Endothelial cell of umbilical vein (primary cell): ENCODE measurements around the gene CMIP. TPM values are rescaled to one million over a fixed set of nuclear protein-coding genes. Genes with fewer than 3 reads are reported as not detected.
A peak's percentile ranks its signal among the peaks of the same experiment; 100 is the strongest.

Experiments used
- BruUV-seq: library from RNA; stranded (reverse); fragments of 400-500 nt; replicated peaks from 2 replicates; lab custom pipeline; 2021; lab: Mats Ljungman, UMichigan
- CTCF ChIA-PET: fragments of 300-600, 350-600 bp; sonication (Branson Sonifier 250); formaldehyde crosslinking; loops from one replicate; lab custom pipeline; 2021; ENCODE audit warnings: antibody characterized with exemption, inconsistent platforms; lab: Charles Lee
- POLR2A ChIA-PET: fragments of 300-600, 350-600 bp; sonication (Branson Sonifier 250); formaldehyde crosslinking; loops from one replicate; lab custom pipeline; 2021; ENCODE audit warnings: antibody characterized with exemption, inconsistent platforms; lab: Charles Lee
- DNase-seq: peaks from one replicate; pipeline ENCODE4 v3.0.0-alpha.2; 2011; ENCODE audit warnings: low read depth, low spot score
- FAIRE-seq: peaks from 2 replicates; lab custom pipeline; 2011; peaks lifted over from hg19 to GRCh38; lab: Jason Lieb, UNC
- H2AFZ ChIP-seq: 2 replicates; pipeline ENCODE4 v1.6.0; 2012; ENCODE audit warnings: low read depth, low read length, control low read depth, inconsistent platforms
- H3K27ac ChIP-seq: 2 replicates; pipeline ENCODE4 v1.5.1; 2011; ENCODE audit warnings: low read depth, mild to moderate bottlenecking, control low read depth, low read length, moderate library complexity; ENCODE audit not compliant: insufficient read depth
- H3K27me3 ChIP-seq, 2 experiments: 2 replicates each; pipeline versions ENCODE4 v1.6.0 to v1.6.1; 2011; ENCODE audit warnings: low read length in 2 of 2, mixed read lengths in 1 of 2; ENCODE audit not compliant: control insufficient read depth in 2 of 2, insufficient read depth in 2 of 2
- H3K36me3 ChIP-seq, 2 experiments: 2 replicates in 1 of 2; 3 replicates in 1 of 2; pipeline ENCODE4 v1.5.1; 2011; ENCODE audit warnings: low read length in 2 of 2, mild to moderate bottlenecking in 1 of 2, moderate library complexity in 1 of 2; ENCODE audit not compliant: control insufficient read depth in 2 of 2, insufficient read depth in 2 of 2; ENCODE audit errors: extremely low read depth in 1 of 2
- H3K4me1 ChIP-seq: 3 replicates; pipeline ENCODE4 v1.5.1; 2011; ENCODE audit warnings: mild to moderate bottlenecking, low read length; ENCODE audit not compliant: control insufficient read depth, insufficient read depth; ENCODE audit errors: extremely low read depth
- H3K4me2 ChIP-seq: 2 replicates; pipeline ENCODE4 v1.6.1; 2011; ENCODE audit warnings: low read length, control low read depth, mixed read lengths; ENCODE audit not compliant: insufficient read depth
- H3K4me3 ChIP-seq, 3 experiments: fragments of 200-600 bp in 1 of 3; sonication (generic), shearing (Covaris generic) in 1 of 3; replicated peaks in 1 of 3; 2 replicates each; pipeline ENCODE4 v1.5.1; 2011 to 2016; ENCODE audit warnings: control low read depth in 3 of 3, low read length in 3 of 3, mild to moderate bottlenecking in 2 of 3, inconsistent platforms in 1 of 3, low read depth in 1 of 3, moderate library complexity in 1 of 3; ENCODE audit not compliant: insufficient read depth in 1 of 3
- H3K79me2 ChIP-seq: 2 replicates; pipeline ENCODE4 v1.6.0; 2012; ENCODE audit warnings: low read length, inconsistent platforms; ENCODE audit not compliant: control insufficient read depth, insufficient read depth
- H3K9ac ChIP-seq: replicated peaks from 2 replicates; pipeline ENCODE3; 2011; ENCODE audit warnings: low read length, control low read depth; ENCODE audit not compliant: insufficient read depth; ENCODE audit errors: extremely low read depth
- H3K9me1 ChIP-seq: replicated peaks from 3 replicates; pipeline ENCODE4 v1.6.0; 2011; ENCODE audit warnings: mild to moderate bottlenecking, low read length; ENCODE audit not compliant: control insufficient read depth, insufficient read depth; ENCODE audit errors: extremely low read depth
- H3K9me3 ChIP-seq: replicated peaks from 2 replicates; pipeline ENCODE4 v1.5.1; 2012; ENCODE audit warnings: low read length, inconsistent platforms; ENCODE audit not compliant: control insufficient read depth, insufficient read depth
- H4K20me1 ChIP-seq: replicated peaks from 2 replicates; pipeline ENCODE3; 2011; ENCODE audit warnings: mild to moderate bottlenecking, low read length; ENCODE audit not compliant: control insufficient read depth, insufficient read depth; ENCODE audit errors: extremely low read depth
- GATA2 ChIP-seq: IDR thresholded peaks from 2 replicates; pipeline ENCODE4 v1.7.0; 2011; ENCODE audit warnings: low read depth, mild to moderate bottlenecking, moderate library complexity, mixed read lengths, low read length; ENCODE audit not compliant: insufficient read length, insufficient read depth
- JUN ChIP-seq: IDR thresholded peaks from 2 replicates; pipeline ENCODE4 v1.6.1; 2011; ENCODE audit warnings: borderline replicate concordance, low read depth; ENCODE audit not compliant: insufficient read length, insufficient read depth
- POLR2AphosphoS5 ChIP-seq: IDR thresholded peaks from 2 replicates; pipeline ENCODE4 v1.6.1; 2012; ENCODE audit warnings: low read depth, mild to moderate bottlenecking, control low read depth, low read length, moderate library complexity; ENCODE audit not compliant: insufficient read depth
- dilution Hi-C: fragments of 300-500 bp; cut with MboI; formaldehyde crosslinking; loops from one replicate; pipeline ENCODE4 v1.15.0; 2019; ENCODE audit warnings: low sequenced_read_pairs; ENCODE audit not compliant: extremely low pct_ligation_motif_present
- intact Hi-C: fragments of 100-400 bp; cut with micrococcal nuclease; formaldehyde crosslinking; loops from one replicate; pipeline ENCODE4 v1.10.0; 2022
- polyA plus RNA-seq, 4 experiments: library from polyadenylated mRNA; depleted of rRNA in 3 of 4; stranded (reverse) in 3 of 4; unstranded in 1 of 4; fragments of >200 nt; gene quantifications; 2 replicates each; pipeline versions ENCODE4 v1.2.1 to v1.2.3, GENCODE V29; 2011 to 2012; ENCODE audit warnings: missing spikeins in 1 of 4
- total RNA-seq: library from RNA; stranded (reverse); gene quantifications from 2 replicates; pipeline ENCODE4 v1.2.3, GENCODE V29; 2021
- TF ChIP-seq, protein P1 (sequence below): IDR thresholded peaks from 2 replicates; pipeline ENCODE4 v1.6.1; 2011; ENCODE audit not compliant: insufficient read depth, insufficient read length
- TF ChIP-seq, protein P2 (sequence below), 2 donors: IDR thresholded peaks; 1 replicate in 1 of 2; 2 replicates in 1 of 2; pipeline ENCODE4 v1.5.1; 2011; ENCODE audit warnings: low read length in 2 of 2, mild to moderate bottlenecking in 2 of 2, moderate library complexity in 2 of 2, control low read depth in 1 of 2, inconsistent platforms in 1 of 2, low read depth in 1 of 2; ENCODE audit not compliant: insufficient read depth in 1 of 2; ENCODE audit errors: extremely low read depth in 1 of 2

CMIP gene
- total and polyA plus RNA-seq, 2 donors (not counting 3 experiments of a cell fraction or from before 2014, with no cell fraction given) = 29.0 to 101 TPM

DNA sequence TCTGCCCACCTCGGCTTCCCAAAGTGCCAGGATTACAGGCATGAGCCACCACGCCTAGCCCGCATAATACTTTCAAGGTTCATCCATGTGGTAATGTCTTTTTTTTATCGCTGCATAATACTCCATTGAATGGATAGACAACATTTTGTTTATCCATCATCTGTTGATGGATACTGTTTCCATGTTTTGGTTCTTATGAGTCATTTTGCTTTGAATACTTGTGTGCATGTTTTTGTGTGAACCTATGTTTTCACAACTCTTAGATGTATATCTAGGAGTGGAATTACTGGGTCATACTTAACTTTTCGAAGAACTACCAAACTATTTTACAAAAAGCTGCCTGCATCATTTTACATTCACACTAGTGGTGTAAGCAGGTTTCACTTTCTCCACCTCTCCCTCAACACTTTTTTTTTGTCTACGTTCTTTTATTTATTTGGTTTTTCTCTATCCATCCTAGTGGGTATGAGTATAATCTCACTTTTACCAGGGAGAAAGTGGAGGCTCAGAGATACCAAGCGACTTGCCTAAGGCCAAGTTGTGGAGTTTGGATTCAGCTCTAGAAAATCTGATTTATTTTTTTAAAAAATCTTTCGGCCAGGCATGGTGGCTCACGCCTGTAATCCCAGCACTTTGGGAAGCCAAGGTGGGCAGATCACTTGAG is 151.2 kb downstream of the CMIP start:
- no peak overlapping the region for H3K4me2 ChIP-seq
- no peaks in the 10 kb centered on the region for H3K9me3 ChIP-seq
- CTCF ChIA-PET = interaction anchor here (0.6 kb wide), 1 partner anchor 77 kb away, joined by 3 read pairs; no protein-coding TSS in a partner anchor
- no peaks in the 10 kb centered on the region for H3K4me1 ChIP-seq
- H3K9me1 ChIP-seq = no peaks in the 10 kb centered on the region
- H4K20me1 ChIP-seq = no peaks in the 10 kb centered on the region
- peaks cover 26% of the 10 kb centered on the region for H3K79me2 ChIP-seq
- no peaks in the 10 kb centered on the region for H3K27me3 ChIP-seq
- H3K4me3 ChIP-seq = no peak overlapping the region
- dilution Hi-C loops = no loop called here
- no peaks in the 10 kb centered on the region for H3K36me3 ChIP-seq
- no peak overlapping the region for H3K27ac ChIP-seq
- FAIRE-seq = no peak
- no peak overlapping the region for H2AFZ ChIP-seq
- no TSS peak for BruUV-seq
- intact Hi-C loops = no loop called here
- no peak for TF ChIP-seq GATA2
- TF ChIP-seq, protein P1, sequence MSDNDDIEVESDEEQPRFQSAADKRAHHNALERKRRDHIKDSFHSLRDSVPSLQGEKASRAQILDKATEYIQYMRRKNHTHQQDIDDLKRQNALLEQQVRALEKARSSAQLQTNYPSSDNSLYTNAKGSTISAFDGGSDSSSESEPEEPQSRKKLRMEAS = no peak
- TF ChIP-seq JUN = peak; percentile 54
- TF ChIP-seq, protein P2, sequence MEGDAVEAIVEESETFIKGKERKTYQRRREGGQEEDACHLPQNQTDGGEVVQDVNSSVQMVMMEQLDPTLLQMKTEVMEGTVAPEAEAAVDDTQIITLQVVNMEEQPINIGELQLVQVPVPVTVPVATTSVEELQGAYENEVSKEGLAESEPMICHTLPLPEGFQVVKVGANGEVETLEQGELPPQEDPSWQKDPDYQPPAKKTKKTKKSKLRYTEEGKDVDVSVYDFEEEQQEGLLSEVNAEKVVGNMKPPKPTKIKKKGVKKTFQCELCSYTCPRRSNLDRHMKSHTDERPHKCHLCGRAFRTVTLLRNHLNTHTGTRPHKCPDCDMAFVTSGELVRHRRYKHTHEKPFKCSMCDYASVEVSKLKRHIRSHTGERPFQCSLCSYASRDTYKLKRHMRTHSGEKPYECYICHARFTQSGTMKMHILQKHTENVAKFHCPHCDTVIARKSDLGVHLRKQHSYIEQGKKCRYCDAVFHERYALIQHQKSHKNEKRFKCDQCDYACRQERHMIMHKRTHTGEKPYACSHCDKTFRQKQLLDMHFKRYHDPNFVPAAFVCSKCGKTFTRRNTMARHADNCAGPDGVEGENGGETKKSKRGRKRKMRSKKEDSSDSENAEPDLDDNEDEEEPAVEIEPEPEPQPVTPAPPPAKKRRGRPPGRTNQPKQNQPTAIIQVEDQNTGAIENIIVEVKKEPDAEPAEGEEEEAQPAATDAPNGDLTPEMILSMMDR (IDR thresholded peaks at IDR 0.05; ENCODE audit: extremely low read depth in 1 of 2, insufficient read depth in 1 of 2, low read depth in 1 of 2, low read length in 2 of 2) = no peak
- no peak for TF ChIP-seq POLR2AphosphoS5
- peak; percentile 59 for DNase-seq
- POLR2A ChIA-PET = no interaction called here
- no peak overlapping the region for H3K9ac ChIP-seq
